Activated CD4-positive, alpha-beta T cell treated with anti-CD3 and anti-CD28 coated beads for 4 hours (primary cell): Measurements from ENCODE around the gene ZNF496.
"Not testable (repeated sequence)": the region's sequence is repeated elsewhere in the genome, so short reads cannot be mapped to it uniquely, and the experiment has no call there.

Experiments used
- DNase-seq, 2 donors: peaks; one replicate each; pipeline ENCODE4 v3.0.0-alpha.2; 2020

The ZNF496 gene

GRCh38 chr1:247291833-247292561, 39.7 kb downstream of the ZNF496 start:
- DNase-seq: no peak

DNA sequence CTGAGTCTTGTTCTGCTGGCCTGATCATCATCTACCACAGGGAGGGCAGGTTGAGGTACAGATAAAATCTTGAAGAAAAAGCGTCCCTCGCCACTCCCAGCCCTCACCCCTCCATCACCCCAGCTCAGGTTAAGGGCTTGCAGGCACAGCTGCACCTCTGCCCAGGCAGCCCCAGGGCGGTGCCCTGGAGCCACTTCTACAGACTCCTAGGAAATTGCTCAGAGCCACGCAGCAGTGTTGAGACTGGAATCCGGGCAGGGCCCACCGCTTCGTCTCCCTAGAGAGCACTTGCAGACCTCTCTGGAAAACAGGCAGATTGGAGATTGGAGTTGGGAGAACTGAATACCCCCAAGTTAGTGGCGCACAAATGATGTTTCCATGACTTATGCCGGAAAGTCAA, 40.5 kb downstream of the ZNF496 start:
- DNase-seq: no peak

- DNase-seq: no peak
Observed at GRCh38 chr1:247290576-247290975, 41.1 kb downstream of the ZNF496 start.

DNA sequence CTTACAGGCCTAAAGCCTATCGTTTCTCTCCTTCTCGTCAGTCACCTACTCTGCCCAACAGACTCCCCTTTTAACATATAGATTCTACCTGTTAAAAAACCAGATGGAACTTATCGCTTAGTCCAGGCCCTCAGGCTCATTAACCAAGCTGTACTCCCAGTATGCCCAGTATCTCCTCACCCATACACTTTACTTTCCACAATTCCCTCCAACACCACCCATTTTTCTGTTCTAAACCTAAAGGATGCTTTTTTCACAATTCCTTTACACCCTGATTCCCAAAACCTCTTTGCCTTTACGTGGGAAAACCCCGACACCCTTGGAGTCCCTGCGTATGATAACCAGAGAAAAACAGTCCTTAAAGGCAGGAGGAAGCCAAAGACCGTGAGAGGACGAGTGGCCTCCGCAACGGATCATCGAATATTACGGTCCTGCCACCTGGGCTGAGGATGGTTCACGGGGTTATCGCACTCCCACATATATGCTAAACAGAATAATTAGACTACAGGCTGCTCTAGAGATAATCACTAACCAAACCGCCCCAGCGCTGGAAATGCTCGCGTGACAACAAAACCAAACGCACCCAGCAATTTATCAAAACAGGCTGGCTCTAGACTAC, 42.3 kb downstream of the ZNF496 start:
- DNase-seq: not testable (repeated sequence)

DNA sequence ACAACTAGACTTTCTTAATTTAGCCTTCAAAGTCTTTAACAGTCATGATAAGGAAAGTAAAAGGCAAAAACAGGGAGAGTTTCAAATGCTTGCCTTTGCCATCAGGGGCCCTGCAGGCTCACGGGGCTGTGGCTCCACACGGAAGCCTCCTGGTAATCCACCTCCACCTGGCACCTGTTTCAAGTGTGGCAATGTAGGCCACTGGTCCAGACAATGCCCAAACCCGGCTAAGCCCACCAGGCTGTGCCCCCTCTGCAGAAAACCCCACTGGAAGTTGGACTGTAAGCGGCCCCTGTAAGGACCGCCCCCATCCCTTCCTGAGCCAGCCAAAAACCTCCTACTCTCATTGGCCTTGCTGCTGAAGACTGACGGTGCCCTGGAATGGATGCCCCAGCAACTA, 43.3 kb downstream of the ZNF496 start:
- no peak for DNase-seq

- no peak for DNase-seq
Observed at GRCh38 chr1:247287460-247287859, 44.2 kb downstream of the ZNF496 start.

DNA sequence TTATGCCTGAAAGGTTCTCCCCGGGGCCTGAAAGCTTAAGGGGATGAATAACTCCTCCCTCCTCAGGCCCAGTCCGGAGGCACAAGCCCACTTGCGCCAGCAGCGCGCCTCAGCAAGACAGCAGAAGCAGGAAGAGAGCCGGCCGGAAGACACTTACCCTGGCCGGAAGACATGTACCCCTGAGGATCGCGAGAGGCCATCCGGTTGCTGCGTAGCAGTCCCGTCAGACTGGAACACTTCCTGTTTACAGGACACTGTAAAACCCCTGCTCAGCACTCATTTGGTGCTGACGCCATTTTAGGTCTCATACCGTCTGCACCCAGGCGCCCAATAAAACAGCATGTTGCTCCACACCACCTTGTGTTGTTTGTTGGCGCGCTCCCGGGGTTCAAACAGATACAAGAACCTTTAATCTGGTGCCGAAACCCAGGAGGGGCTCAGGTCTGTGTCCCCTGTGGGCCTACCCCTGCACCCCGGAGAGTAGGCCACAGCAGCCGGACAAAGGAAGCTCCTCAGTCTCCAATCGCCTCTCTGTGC, 45.5 kb downstream of the ZNF496 start:
- no peak for DNase-seq

DNA sequence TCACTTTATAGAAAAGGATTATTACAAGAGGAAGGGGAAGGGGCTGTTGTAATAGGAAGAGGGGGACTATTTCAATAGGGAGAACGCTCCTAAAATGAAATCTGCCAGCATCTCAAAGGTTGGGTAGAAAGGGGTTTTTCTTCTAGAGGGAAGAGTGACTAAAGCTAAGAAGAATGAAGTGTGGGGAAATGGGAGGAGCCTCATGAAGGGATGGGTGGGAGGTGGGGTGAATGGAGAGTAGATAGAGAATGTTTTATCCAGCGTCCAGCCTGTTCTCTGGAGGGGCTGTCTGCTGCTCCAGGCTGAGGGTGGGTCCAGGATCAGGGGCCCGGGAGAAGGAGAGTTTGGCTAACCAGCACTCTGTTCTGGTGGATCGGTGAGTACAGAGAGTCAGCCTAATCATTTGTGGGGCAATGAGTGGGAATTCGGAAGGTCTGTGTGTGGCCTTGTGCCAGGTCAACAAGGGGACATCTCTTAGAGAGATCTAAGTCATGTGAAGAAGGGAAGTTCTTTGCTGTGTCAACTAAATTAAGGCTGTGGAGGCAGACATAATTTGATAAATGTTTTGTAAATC, 50.6 kb downstream of the ZNF496 start:
- no peak for DNase-seq

GRCh38 chr1:247277191-247277590, 54.5 kb downstream of the ZNF496 start:
- no peak for DNase-seq

- DNase-seq: no peak
Observed at GRCh38 chr1:247274605-247275256, 56.9 kb downstream of the ZNF496 start.

- no peak for DNase-seq
Observed at GRCh38 chr1:247273013-247273412, 58.7 kb downstream of the ZNF496 start.

DNA sequence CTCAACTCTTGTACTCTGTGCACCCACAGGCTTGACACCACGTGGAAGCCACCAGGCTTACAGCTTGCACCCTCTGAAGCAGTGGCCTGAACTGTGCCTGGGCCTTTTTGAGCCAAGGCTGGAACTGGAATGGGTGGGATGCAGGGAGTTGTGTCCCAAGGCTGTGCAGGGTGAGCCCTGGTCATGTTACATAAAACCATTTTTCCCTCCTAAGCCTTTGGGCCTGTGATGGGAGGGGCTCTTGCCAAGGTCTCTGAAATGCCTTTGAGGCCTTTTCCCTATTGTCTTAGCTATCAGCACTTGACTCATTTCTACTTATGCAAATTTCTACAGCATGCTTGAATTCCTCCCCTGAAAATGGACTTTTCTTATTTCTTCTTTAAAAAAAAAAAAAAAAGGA, 61.7 kb downstream of the ZNF496 start:
- DNase-seq: no peak

GRCh38 chr1:247269133-247269532, 62.5 kb downstream of the ZNF496 start:
- DNase-seq: no peak

DNA sequence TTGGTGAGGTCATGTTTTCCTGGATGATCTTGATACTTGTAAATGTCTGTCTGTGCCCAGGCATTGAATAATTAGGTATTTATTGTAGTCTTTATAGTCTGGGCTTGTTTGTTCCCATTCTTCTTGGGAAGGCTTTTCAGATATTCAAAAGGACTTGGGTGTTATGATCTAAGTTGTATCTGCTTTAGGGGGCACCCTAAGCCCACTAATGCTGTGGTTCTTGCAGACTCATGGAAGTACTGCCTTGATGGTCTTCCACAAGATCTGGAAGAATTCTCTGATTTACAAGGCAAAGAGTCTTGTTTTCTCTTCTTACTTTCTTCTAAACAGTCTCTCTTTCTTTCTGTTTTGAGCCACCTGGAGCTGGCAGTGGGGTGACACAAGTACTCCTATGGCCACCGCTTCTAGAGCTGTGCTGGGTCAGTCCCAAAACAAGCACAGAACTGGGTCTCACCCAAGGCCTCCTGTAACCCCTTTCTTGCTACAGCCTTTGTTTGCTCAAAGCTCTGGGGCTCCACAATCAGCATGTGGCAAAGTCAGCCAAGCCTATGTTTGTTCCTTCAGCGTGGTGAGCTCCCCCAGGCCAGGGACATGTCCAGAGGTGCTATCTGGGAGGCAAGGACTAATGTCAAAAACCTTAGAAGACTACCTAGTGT, 63.1 kb downstream of the ZNF496 start:
- no peak for DNase-seq

- DNase-seq: no peak
Observed at GRCh38 chr1:247266053-247266452, 65.6 kb downstream of the ZNF496 start.

DNA sequence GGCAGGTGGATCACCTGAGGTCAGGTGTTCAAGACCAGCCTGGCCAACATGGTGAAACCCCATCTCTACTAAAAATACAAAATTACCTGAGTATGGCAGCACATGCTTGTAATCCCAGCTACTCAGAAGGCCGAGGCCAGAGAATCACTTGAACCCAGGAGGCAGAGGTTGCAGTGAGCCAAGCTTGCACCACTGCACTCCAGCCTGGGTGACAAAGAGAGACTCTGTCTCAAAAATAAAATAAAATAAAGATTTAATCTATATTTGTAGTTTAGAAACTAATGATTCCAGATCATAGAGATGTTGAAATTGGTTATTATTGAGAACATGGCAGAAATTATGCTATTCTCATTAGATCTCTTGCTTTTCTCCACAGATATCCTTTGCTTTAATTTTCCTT, 75.9 kb downstream of the ZNF496 start, which contains the start of gene VN1R5:
TSS of gene VN1R5 (plus strand) at position 301 of the 400 bp plus-strand sequence.
- DNase-seq: not testable (repeated sequence)

DNA sequence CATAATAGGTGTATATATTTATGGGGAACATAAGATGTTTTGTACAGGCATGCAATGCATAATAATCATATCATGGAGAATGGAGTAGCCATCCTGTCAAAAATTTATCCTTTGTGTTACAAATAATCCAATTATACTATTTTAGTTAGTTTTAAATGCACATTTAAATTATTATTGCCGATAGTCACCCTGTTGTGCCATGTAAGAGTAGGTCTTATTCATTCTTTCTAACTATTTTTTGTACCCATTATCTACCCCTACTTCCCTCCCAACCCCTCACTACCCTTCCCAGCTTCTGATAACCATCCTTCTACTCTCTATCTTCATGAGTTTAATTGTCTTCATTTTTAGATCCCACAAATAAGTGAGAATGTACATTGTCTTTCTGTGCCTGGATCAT, 84.1 kb downstream of the ZNF496 start:
- no peak for DNase-seq
